Karpas-422 (cell line): ENCODE results near the gene EPOP. TPM values are rescaled to one million over a fixed set of nuclear protein-coding genes. Genes with fewer than 3 reads are reported as not detected.

Experiments used
- DNase-seq: peaks from one replicate; pipeline ENCODE4 v3.0.0-alpha.2; 2015
- H2AFZ ChIP-seq: fragments of 200-600 bp; sonication (generic); 2 replicates; pipeline ENCODE4 v1.6.1; 2014; ENCODE audit warnings: antibody characterized with exemption, low read length, mixed read lengths
- H3K27ac ChIP-seq: fragments of 200-600 bp; sonication (generic); 2 replicates; pipeline ENCODE4 v1.5.1; 2014; ENCODE audit warnings: mild to moderate bottlenecking, low read length, moderate library complexity
- H3K27me3 ChIP-seq: fragments of 200-600 bp; sonication (generic); 2 replicates; pipeline ENCODE4 v1.6.1; 2014; ENCODE audit warnings: low read length, mixed read lengths
- H3K36me3 ChIP-seq: fragments of 200-600 bp; sonication (generic); 2 replicates; pipeline ENCODE4 v1.6.1; 2014; ENCODE audit warnings: low read length, mixed read lengths; ENCODE audit not compliant: insufficient read depth
- H3K4me1 ChIP-seq: fragments of 200-600 bp; sonication (generic); 2 replicates; pipeline ENCODE4 v1.6.1; 2014; ENCODE audit warnings: mild to moderate bottlenecking, low read length, mixed read lengths
- H3K4me2 ChIP-seq: fragments of 200-600 bp; sonication (generic); 2 replicates; pipeline ENCODE4 v1.6.1; 2014; ENCODE audit warnings: low read length, low read depth, mild to moderate bottlenecking; ENCODE audit not compliant: poor library complexity, severe bottlenecking
- H3K4me3 ChIP-seq: fragments of 200-600 bp; sonication (generic); 2 replicates; pipeline ENCODE4 v1.5.1; 2014; ENCODE audit warnings: mild to moderate bottlenecking, antibody characterized with exemption, low read length, mixed read lengths
- H3K79me2 ChIP-seq: fragments of 200-600 bp; sonication (generic); 2 replicates; pipeline ENCODE4 v1.6.1; 2014; ENCODE audit warnings: mild to moderate bottlenecking, low read length, mixed read lengths
- H3K9ac ChIP-seq: fragments of 200-600 bp; sonication (generic); 2 replicates; pipeline ENCODE4 v1.6.0; 2014; ENCODE audit warnings: low read length
- H3K9me2 ChIP-seq: fragments of 200-600 bp; sonication (generic), shearing (Covaris generic); replicated peaks from 2 replicates; pipeline ENCODE4 v1.6.0; 2014; ENCODE audit warnings: mild to moderate bottlenecking, low read length, moderate library complexity; ENCODE audit not compliant: insufficient read depth
- H3K9me3 ChIP-seq: fragments of 300-700, 200-600 bp; sonication (generic); 2 replicates; pipeline ENCODE4 v1.6.1; 2014; ENCODE audit warnings: low read length, mixed read lengths
- H4K20me1 ChIP-seq: fragments of 200-600 bp; sonication (generic); 2 replicates; pipeline ENCODE4 v1.6.1; 2014; ENCODE audit warnings: mild to moderate bottlenecking, antibody characterized with exemption, low read length, low read depth; ENCODE audit not compliant: insufficient read depth
- total RNA-seq: library from RNA; depleted of rRNA; stranded (reverse); fragments of >200 nt; shearing (Covaris generic); gene quantifications from 2 replicates; pipeline ENCODE4 v1.2.3, GENCODE V29; 2014; ENCODE audit warnings: low replicate concordance

EPOP gene
- total RNA-seq, 1 experiment from 2014 or later: 7.6 TPM

GRCh38 chr17:38709104-38709820 lies 34.5 kb upstream of the EPOP start:
- Histone ChIP-seq H3K4me3 (no peak overlapping the region), H3K4me2 (no peak overlapping the region), H3K9ac (no peak overlapping the region), H3K9me3 (no peaks in the 10 kb centered on the region), H3K9me2 (no peaks in the 10 kb centered on the region), H2AFZ (no peak overlapping the region), H3K79me2 (peaks cover 36% of the 10 kb centered on the region), H3K4me1 (peaks cover 19% of the 10 kb centered on the region), H4K20me1 (no peaks in the 10 kb centered on the region), H3K27me3 (no peaks in the 10 kb centered on the region), H3K36me3 (peaks cover 10% of the 10 kb centered on the region), H3K27ac (no peak overlapping the region)
- DNase-seq: no peak

- no peak for DNase-seq
- Histone ChIP-seq H3K9me2 (no peaks in the 10 kb centered on the region), H3K27me3 (no peaks in the 10 kb centered on the region), H3K79me2 (peaks cover 37% of the 10 kb centered on the region), H3K36me3 (peaks cover 10% of the 10 kb centered on the region), H3K9me3 (no peaks in the 10 kb centered on the region), H3K4me3 (no peak overlapping the region), H3K4me1 (peaks cover 34% of the 10 kb centered on the region), H3K4me2 (no peak overlapping the region), H3K27ac (no peak overlapping the region), H2AFZ (no peak overlapping the region), H4K20me1 (no peaks in the 10 kb centered on the region), H3K9ac (no peak overlapping the region)
Measured at GRCh38 chr17:38707678-38708351, 33.1 kb upstream of the EPOP start.

- H2AFZ ChIP-seq: no peak overlapping the region
- peaks cover 37% of the 10 kb centered on the region for H3K79me2 ChIP-seq
- H3K4me1 ChIP-seq: peaks cover 42% of the 10 kb centered on the region
Measured at GRCh38 chr17:38706505-38707216, 31.9 kb upstream of the EPOP start.

GRCh38 chr17:38705803-38706504 lies 31.2 kb upstream of the EPOP start:
- no peaks in the 10 kb centered on the region; the same call in 1 of the 2 replicates for H3K27me3 ChIP-seq
- peaks cover 6% of the 10 kb centered on the region; the same call in 1 of the 2 replicates for H3K36me3 ChIP-seq
- peak overlapping the region; percentile 89 for H3K9ac ChIP-seq
- H3K4me1 ChIP-seq: peaks cover 49% of the 10 kb centered on the region
- H3K9me2 ChIP-seq: no peaks in the 10 kb centered on the region
- peaks cover 37% of the 10 kb centered on the region for H3K79me2 ChIP-seq
- no peaks in the 10 kb centered on the region for H3K9me3 ChIP-seq
- H3K27ac ChIP-seq: peak overlapping the region; percentile 80
- no peaks in the 10 kb centered on the region for H4K20me1 ChIP-seq
- H2AFZ ChIP-seq: no peak overlapping the region
- H3K4me3 ChIP-seq: peak overlapping the region; percentile 98
- peak overlapping the region; percentile 79 for H3K4me2 ChIP-seq
- peak; percentile 66 for DNase-seq

More at GRCh38 chr17:38706505-38707216, 31.9 kb upstream of the EPOP start:
- Histone ChIP-seq H3K9ac (peak overlapping the region; percentile 89), H3K36me3 (peaks cover 6% of the 10 kb centered on the region; the same call in 1 of the 2 replicates), H3K27ac (peak overlapping the region; percentile 80), H3K9me3 (no peaks in the 10 kb centered on the region), H3K27me3 (no peaks in the 10 kb centered on the region), H4K20me1 (no peaks in the 10 kb centered on the region), H3K9me2 (no peaks in the 10 kb centered on the region), H3K4me2 (peak overlapping the region; percentile 79), H3K4me3 (peak overlapping the region; percentile 98)
- peak; percentile 64 for DNase-seq

- H3K9me3 ChIP-seq: no peaks in the 10 kb centered on the region
- peak overlapping the region; percentile 79 for H3K4me2 ChIP-seq
- H3K4me1 ChIP-seq: peaks cover 51% of the 10 kb centered on the region
- peak overlapping the region; percentile 98 for H3K4me3 ChIP-seq
- no peak overlapping the region for H2AFZ ChIP-seq
- H3K36me3 ChIP-seq: peaks cover 6% of the 10 kb centered on the region; the same call in 1 of the 2 replicates
- no peaks in the 10 kb centered on the region for H3K9me2 ChIP-seq
- peak overlapping the region; percentile 89 for H3K9ac ChIP-seq
- DNase-seq: no peak
- peaks cover 37% of the 10 kb centered on the region for H3K79me2 ChIP-seq
- H4K20me1 ChIP-seq: no peaks in the 10 kb centered on the region
- H3K27me3 ChIP-seq: no peaks in the 10 kb centered on the region; the same call in 1 of the 2 replicates
- H3K27ac ChIP-seq: peak overlapping the region; percentile 80
Measured at GRCh38 chr17:38705523-38705802, 30.7 kb upstream of the EPOP start.

GRCh38 chr17:38704606-38705522 lies 30.1 kb upstream of the EPOP start, which contains the start of gene MLLT6:
MLLT6 (plus strand) TSS chr17:38705273; CDS start chr17:38705633, 360 bp downstream.
- Histone ChIP-seq H3K9me3 (no peaks in the 10 kb centered on the region), H3K27me3 (no peaks in the 10 kb centered on the region; the same call in 1 of the 2 replicates), H2AFZ (peak within 1 kb of the TSS; percentile 78; the same call in 1 of the 2 replicates), H3K4me2 (peak within 1 kb of the TSS; percentile 95), H3K9ac (peak within 1 kb of the TSS; percentile 96), H3K4me3 (peak within 1 kb of the TSS; percentile 98), H3K4me1 (peaks cover 51% of the 10 kb centered on the region), H3K9me2 (no peaks in the 10 kb centered on the region), H3K36me3 (peaks cover 1% of the 10 kb centered on the region; the same call in 1 of the 2 replicates), H4K20me1 (no peaks in the 10 kb centered on the region), H3K27ac (peak within 1 kb of the TSS; percentile 91), H3K79me2 (peaks cover 37% of the 10 kb centered on the region)
- DNase-seq: peak; percentile 91
